BJ (cell line): ENCODE results near the gene CCDC90B. TPM values are rescaled to one million over a fixed set of nuclear protein-coding genes. Genes with fewer than 3 reads are reported as not detected.
"Not testable (repeated sequence)": the region's sequence is repeated elsewhere in the genome, so short reads cannot be mapped to it uniquely, and the experiment has no call there.

Source experiments
- CTCF ChIA-PET: fragments of 350-600 bp; formaldehyde crosslinking; extraction: SDS; loops from one replicate; lab custom pipeline; 2021; ENCODE audit warnings: antibody characterized with exemption, inconsistent platforms; lab: Yijun Ruan, JAX
- POLR2A ChIA-PET: fragments of 300-600 bp; sonication (Branson Sonifier 250); formaldehyde crosslinking; extraction: SDS; loops from one replicate; lab custom pipeline; 2021; ENCODE audit warnings: antibody characterized with exemption; lab: Charles Lee
- DNase-seq: peaks from one replicate; pipeline ENCODE4 v3.0.0-alpha.2; 2011; ENCODE audit warnings: low read depth
- H3K27me3 ChIP-seq: 2 replicates; pipeline ENCODE4 v1.6.0; 2011; ENCODE audit warnings: low read length; ENCODE audit not compliant: control insufficient read depth, insufficient read depth
- H3K36me3 ChIP-seq: 2 replicates; pipeline ENCODE4 v1.5.1; 2011; ENCODE audit warnings: low read length; ENCODE audit not compliant: control insufficient read depth, insufficient read depth
- H3K4me3 ChIP-seq: 2 replicates; pipeline ENCODE4 v1.5.1; 2011; ENCODE audit warnings: low read depth, mild to moderate bottlenecking, control low read depth, low read length
- polyA plus RNA-seq: library from polyadenylated mRNA; depleted of rRNA; stranded (reverse); fragments of >200 nt; gene quantifications from 2 replicates; pipeline ENCODE4 v1.2.3, GENCODE V29; 2011
- TF ChIP-seq, protein P1 (sequence below): IDR thresholded peaks from 2 replicates; pipeline ENCODE4 v1.5.1; 2011; ENCODE audit warnings: low read depth, mild to moderate bottlenecking, control low read depth, inconsistent platforms, low read length, moderate library complexity; ENCODE audit not compliant: insufficient read depth

CCDC90B gene
- polyA plus RNA-seq, 1 experiment: 22.6 TPM

DNA sequence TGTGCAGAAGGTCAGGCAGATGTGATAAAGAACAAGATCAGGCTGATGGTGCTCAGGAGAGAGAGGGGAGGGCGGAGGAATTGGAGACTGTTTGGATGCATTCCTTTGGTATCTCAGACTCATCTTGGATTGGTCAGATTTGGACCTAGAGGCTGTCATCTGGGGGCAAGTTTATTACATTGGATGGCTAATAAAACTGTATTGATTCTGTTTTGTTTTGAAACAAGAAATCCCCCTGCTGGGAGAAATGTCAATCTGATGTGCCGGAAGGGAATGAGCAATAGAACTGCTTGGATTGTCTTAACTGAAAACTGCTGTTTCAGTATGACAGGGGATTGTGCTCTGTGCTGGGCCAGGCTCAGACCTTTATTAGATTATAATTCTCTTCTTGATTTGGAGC lies 25.5 kb upstream of the CCDC90B start:
- CTCF ChIA-PET: no interaction called here
- DNase-seq: no peak
- no peak overlapping the region for H3K4me3 ChIP-seq

DNA sequence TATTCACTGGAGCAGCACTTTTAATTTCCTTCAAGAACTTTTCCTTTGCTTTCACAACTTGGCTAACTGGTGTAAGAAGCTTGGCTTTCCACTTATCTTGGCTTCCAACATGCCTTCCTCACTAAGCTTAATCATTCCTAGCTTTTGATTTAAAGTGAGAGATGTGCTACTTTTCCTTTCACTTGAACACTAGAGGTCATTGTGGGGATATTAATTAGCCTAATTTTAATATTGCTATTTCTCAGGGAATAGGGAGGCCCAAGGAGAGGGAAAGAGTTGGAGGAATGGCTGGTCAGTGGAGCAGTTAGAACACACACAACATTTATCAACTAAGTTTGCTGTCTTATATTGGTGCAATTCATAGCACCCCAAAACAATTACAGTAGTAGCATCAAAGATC lies 24.6 kb upstream of the CCDC90B start:
- no peak for DNase-seq
- no peak overlapping the region for H3K4me3 ChIP-seq
- no peaks in the 10 kb centered on the region for H3K27me3 ChIP-seq
- CTCF ChIA-PET: interaction anchor here (1.6 kb wide), 1 partner anchor 413 kb away, joined by 5 read pairs; no protein-coding TSS in a partner anchor
- TF ChIP-seq, protein P1, sequence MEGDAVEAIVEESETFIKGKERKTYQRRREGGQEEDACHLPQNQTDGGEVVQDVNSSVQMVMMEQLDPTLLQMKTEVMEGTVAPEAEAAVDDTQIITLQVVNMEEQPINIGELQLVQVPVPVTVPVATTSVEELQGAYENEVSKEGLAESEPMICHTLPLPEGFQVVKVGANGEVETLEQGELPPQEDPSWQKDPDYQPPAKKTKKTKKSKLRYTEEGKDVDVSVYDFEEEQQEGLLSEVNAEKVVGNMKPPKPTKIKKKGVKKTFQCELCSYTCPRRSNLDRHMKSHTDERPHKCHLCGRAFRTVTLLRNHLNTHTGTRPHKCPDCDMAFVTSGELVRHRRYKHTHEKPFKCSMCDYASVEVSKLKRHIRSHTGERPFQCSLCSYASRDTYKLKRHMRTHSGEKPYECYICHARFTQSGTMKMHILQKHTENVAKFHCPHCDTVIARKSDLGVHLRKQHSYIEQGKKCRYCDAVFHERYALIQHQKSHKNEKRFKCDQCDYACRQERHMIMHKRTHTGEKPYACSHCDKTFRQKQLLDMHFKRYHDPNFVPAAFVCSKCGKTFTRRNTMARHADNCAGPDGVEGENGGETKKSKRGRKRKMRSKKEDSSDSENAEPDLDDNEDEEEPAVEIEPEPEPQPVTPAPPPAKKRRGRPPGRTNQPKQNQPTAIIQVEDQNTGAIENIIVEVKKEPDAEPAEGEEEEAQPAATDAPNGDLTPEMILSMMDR: no peak
- H3K36me3 ChIP-seq: no peaks in the 10 kb centered on the region
- POLR2A ChIA-PET: no interaction called here

More for the DNA sequence above, 25.5 kb upstream of the CCDC90B start:
- Histone ChIP-seq H3K36me3 (no peaks in the 10 kb centered on the region), H3K27me3 (no peaks in the 10 kb centered on the region)
- TF ChIP-seq, protein P1: no peak
- POLR2A ChIA-PET: no interaction called here

DNA sequence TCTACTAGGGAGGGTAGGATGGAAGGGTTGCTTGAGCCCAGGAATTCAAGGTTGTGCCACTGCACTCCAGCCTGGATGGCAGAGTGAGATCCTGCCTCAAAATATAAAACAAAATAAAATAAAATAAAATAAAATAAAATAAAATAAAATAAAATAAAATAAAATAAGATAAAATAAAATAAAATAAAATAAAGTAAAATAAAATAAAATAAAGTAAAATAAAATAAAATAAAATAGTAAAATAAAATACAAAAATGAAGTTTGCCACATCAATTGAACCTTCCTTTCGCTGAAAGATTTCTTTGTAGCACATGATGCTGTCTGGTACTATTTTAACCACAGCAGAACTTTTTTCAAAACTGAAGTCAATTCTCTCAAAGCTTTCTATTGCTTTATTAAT lies 22.4 kb upstream of the CCDC90B start:
- H3K27me3 ChIP-seq, DNase-seq, H3K36me3 ChIP-seq, POLR2A ChIA-PET, H3K4me3 ChIP-seq: not testable (repeated sequence)
- CTCF ChIA-PET: interaction anchor here (1.1 to 1.5 kb wide), 2 partner anchors 12 to 17 kb away, joined by 3 to 6 read pairs; no protein-coding TSS in a partner anchor

DNA sequence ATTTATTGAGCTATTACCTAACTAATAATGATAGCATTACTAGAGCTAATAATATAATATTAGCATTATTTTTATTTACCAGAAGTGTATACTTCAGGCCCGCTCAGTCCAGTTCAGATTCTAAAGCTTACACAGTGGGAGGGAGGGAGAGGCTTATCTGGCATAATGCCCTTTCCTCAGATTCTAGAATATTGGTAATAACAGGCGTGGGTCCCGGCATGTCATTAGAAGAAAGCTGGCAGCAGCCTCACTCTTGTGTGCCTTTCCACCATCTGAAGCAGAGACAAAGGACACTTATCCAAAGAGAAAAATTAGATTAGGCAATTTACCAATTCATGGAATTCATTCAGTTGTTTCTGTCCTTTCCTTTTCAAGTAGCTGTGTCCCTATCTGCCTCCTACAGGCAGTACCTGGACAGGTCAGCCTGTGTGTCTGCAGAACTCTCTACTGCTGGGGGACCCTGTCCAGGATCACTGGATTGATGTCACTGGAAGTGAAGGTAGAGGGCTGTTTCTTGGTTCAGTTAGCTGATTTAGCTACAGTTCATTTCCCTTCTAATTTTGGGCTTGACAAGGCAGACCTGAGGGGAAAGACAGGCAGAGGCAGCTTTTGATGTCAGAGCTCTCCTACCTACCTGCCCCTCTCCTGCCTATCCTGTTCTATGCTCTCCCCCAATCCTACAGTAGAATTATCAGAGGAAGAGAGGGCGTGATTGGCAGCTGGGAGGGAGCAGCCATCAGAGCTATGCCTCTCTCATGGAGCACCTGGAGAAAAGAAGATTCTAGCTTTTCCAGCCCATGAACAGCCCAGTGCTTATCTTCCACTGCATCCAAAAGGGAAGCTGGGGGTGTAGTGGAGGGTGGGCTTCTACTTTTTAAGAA lies 20.3 kb upstream of the CCDC90B start:
- Histone ChIP-seq H3K36me3 (no peaks in the 10 kb centered on the region), H3K27me3 (no peaks in the 10 kb centered on the region; the same call in none of the 2 replicates), H3K4me3 (no peak overlapping the region)
- DNase-seq: no peak
- TF ChIP-seq, protein P1: no peak
- CTCF ChIA-PET: interaction anchor here (1.2 to 2.5 kb wide), 5 partner anchors 9 to 605 kb away, joined by 3 to 16 read pairs (median 3); no protein-coding TSS in a partner anchor
- POLR2A ChIA-PET: no interaction called here

DNA sequence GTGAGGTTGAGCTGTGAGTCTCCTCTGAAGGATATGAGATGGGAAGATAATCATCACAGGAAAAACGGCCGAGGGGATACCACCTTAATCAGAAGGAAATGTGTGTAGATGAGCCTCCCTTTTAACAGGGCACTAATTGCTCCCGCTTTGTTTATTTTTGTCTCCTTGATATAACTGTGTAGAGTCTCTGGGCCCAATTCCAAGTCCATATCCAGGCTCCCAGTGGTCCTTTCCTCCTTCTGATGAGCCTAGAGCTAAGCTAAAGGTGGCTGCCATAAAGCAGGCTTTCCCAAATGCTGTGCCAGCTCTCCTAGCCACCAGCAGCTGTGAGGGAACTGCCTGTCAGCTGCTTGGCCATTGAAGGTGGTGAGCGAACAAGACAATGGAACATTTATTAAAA lies 17.1 kb upstream of the CCDC90B start:
- Histone ChIP-seq H3K4me3 (no peak overlapping the region), H3K27me3 (no peaks in the 10 kb centered on the region; the same call in none of the 2 replicates), H3K36me3 (no peaks in the 10 kb centered on the region)
- POLR2A ChIA-PET: no interaction called here
- TF ChIP-seq, protein P1: no peak
- CTCF ChIA-PET: interaction anchor here (2.0 kb wide), 1 partner anchor 10 kb away, joined by 6 read pairs; no protein-coding TSS in a partner anchor
- DNase-seq: no peak
